Measurements from ENCODE around the gene BMP3. TPM values are rescaled to one million over a fixed set of nuclear protein-coding genes. Genes with fewer than 3 reads are reported as not detected.

The BMP3 gene
- total and polyA plus RNA-seq, 2 donors (not counting 3 experiments of a cell fraction or from before 2014, with no cell fraction given) = not detected

DNA sequence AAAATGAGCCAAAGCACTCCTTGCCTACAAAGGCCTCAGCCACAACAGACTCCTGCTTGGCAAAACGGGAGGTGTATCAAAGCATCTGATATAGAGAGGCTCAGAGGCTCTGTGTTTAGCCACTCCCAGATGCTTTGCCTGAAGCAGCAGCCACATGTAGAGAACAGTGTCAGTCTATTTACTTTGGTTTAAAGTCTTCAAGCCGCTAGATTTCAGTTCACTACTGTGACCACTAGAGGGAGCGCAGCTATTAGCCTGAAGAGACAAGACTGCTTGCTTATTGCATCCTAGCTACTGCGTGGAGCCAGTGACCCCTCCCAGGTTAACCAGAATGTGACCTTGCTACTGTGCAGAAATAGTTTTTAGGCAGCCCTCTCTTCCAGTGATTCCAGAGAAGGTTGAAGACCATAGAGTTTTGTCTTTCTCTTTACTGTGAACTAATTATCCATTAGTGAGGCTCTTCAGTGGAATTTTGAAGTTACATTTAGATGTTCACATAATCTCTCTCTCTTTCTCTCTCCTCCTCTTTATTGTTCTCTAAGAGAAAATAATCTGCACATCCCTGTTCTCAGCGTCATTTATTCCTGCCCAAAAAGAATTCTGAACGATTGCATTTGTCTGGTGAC, 39.3 kb downstream of the BMP3 start:
- Histone ChIP-seq H2AFZ (ENCODE audit: low read depth, low read length) (no peak overlapping the region), H3K4me3 (replicated peaks in 1 of 3; ENCODE audit: insufficient read depth in 1 of 3, low read depth in 1 of 3, low read length in 3 of 3) (no peak overlapping the region), H3K4me1 (ENCODE audit: control insufficient read depth, extremely low read depth, insufficient read depth, low read length) (no peaks in the 10 kb centered on the region), H3K9ac (replicated peaks; ENCODE audit: extremely low read depth, insufficient read depth, low read length) (no peak overlapping the region), H3K9me3 (replicated peaks; ENCODE audit: control insufficient read depth, insufficient read depth, low read length) (no peaks in the 10 kb centered on the region), H3K4me2 (ENCODE audit: insufficient read depth, low read length) (no peak overlapping the region), H3K36me3 (ENCODE audit: control insufficient read depth in 2 of 2, extremely low read depth in 1 of 2, insufficient read depth in 2 of 2, low read length in 2 of 2) (no peaks in the 10 kb centered on the region), H4K20me1 (replicated peaks; ENCODE audit: control insufficient read depth, extremely low read depth, insufficient read depth, low read length) (no peaks in the 10 kb centered on the region), H3K27ac (ENCODE audit: insufficient read depth, low read depth, low read length) (no peak overlapping the region), H3K9me1 (replicated peaks; ENCODE audit: control insufficient read depth, extremely low read depth, insufficient read depth, low read length) (no peaks in the 10 kb centered on the region), H3K27me3 (ENCODE audit: control insufficient read depth in 2 of 2, insufficient read depth in 2 of 2, low read length in 2 of 2) (no peaks in the 10 kb centered on the region), H3K79me2 (ENCODE audit: control insufficient read depth, insufficient read depth, low read length) (no peaks in the 10 kb centered on the region)
- POLR2A ChIA-PET = no interaction called here
- dilution Hi-C loops (cut with MboI; ENCODE audit: extremely low pct_ligation_motif_present, low sequenced_read_pairs) (no loop called here), intact Hi-C loops (cut with micrococcal nuclease) (loop anchor here (1.0 kb wide), 1 partner anchor 281 kb away; no protein-coding TSS in a partner anchor)
- no TSS peak for BruUV-seq (replicated peaks)
- FAIRE-seq = peak; percentile 87
- CTCF ChIA-PET = interaction anchor here (0.7 to 3.0 kb wide), 17 partner anchors 10 to 1198 kb away, joined by 3 to 38 read pairs (median 4); partner anchors contain the start of gene BMP3
- peak; percentile 71 for DNase-seq (ENCODE audit: low read depth, low spot score)
- TF ChIP-seq CTCF (IDR thresholded peaks at IDR 0.05; ENCODE audit: extremely low read depth in 1 of 2, insufficient read depth in 1 of 2, low read depth in 1 of 2, low read length in 2 of 2) (peak; percentile 78 to 88), JUN (IDR thresholded peaks at IDR 0.05; ENCODE audit: borderline replicate concordance, insufficient read depth, insufficient read length, low read depth) (no peak), POLR2A (IDR thresholded peaks at IDR 0.05; ENCODE audit: low read depth, low read length) (no peak), MAX (IDR thresholded peaks at IDR 0.05; ENCODE audit: insufficient read depth, insufficient read length) (no peak)

- POLR2A ChIA-PET = no interaction called here
- H3K4me1 ChIP-seq (ENCODE audit: control insufficient read depth, extremely low read depth, insufficient read depth, low read length) = no peaks in the 10 kb centered on the region
These were observed 40.5 kb downstream of the BMP3 start for GRCh38 chr4:81071013-81071412.

More at GRCh38 chr4:81071013-81071412, 40.5 kb downstream of the BMP3 start:
- no peak overlapping the region for H3K9ac ChIP-seq (replicated peaks; ENCODE audit: extremely low read depth, insufficient read depth, low read length)
- H3K9me1 ChIP-seq (replicated peaks; ENCODE audit: control insufficient read depth, extremely low read depth, insufficient read depth, low read length) = no peaks in the 10 kb centered on the region
- no peaks in the 10 kb centered on the region for H4K20me1 ChIP-seq (replicated peaks; ENCODE audit: control insufficient read depth, extremely low read depth, insufficient read depth, low read length)
- CTCF ChIA-PET = interaction anchor here (1.9 to 3.0 kb wide), 5 partner anchors 13 to 281 kb away, joined by 5 to 38 read pairs (median 12); no protein-coding TSS in a partner anchor
- dilution Hi-C loops (cut with MboI; ENCODE audit: extremely low pct_ligation_motif_present, low sequenced_read_pairs) = no loop called here
- H3K36me3 ChIP-seq (ENCODE audit: control insufficient read depth in 2 of 2, extremely low read depth in 1 of 2, insufficient read depth in 2 of 2, low read length in 2 of 2) = no peaks in the 10 kb centered on the region
- no TSS peak for BruUV-seq (replicated peaks)
- DNase-seq (ENCODE audit: low read depth, low spot score) = no peak
- no peak overlapping the region for H2AFZ ChIP-seq (ENCODE audit: low read depth, low read length)
- H3K9me3 ChIP-seq (replicated peaks; ENCODE audit: control insufficient read depth, insufficient read depth, low read length) = no peaks in the 10 kb centered on the region
- H3K4me2 ChIP-seq (ENCODE audit: insufficient read depth, low read length) = no peak overlapping the region
- H3K79me2 ChIP-seq (ENCODE audit: control insufficient read depth, insufficient read depth, low read length) = no peaks in the 10 kb centered on the region
- intact Hi-C loops (cut with micrococcal nuclease) = no loop called here
- no peak for FAIRE-seq
- H3K4me3 ChIP-seq (replicated peaks in 1 of 3; ENCODE audit: insufficient read depth in 1 of 3, low read depth in 1 of 3, low read length in 3 of 3) = no peak overlapping the region
- H3K27ac ChIP-seq (ENCODE audit: insufficient read depth, low read depth, low read length) = no peak overlapping the region
- TF ChIP-seq EZH2 (IDR thresholded peaks at IDR 0.05; ENCODE audit: borderline replicate concordance, low read depth, low read length, severe bottlenecking) = no peak
- TF ChIP-seq POLR2AphosphoS5 (IDR thresholded peaks at IDR 0.05; ENCODE audit: insufficient read depth, low read depth, low read length) = no peak
- TF ChIP-seq JUN (IDR thresholded peaks at IDR 0.05; ENCODE audit: borderline replicate concordance, insufficient read depth, insufficient read length, low read depth) = no peak
- TF ChIP-seq POLR2A (IDR thresholded peaks at IDR 0.05; ENCODE audit: low read depth, low read length) = no peak
- H3K27me3 ChIP-seq (ENCODE audit: control insufficient read depth in 2 of 2, insufficient read depth in 2 of 2, low read length in 2 of 2) = no peaks in the 10 kb centered on the region

All from endothelial cell of umbilical vein (primary cell).